ENCODE data around the gene SRM. TPM values are rescaled to one million over a fixed set of nuclear protein-coding genes. Genes with fewer than 3 reads are reported as not detected.

The SRM gene
- total RNA-seq, 1 experiment from 2014 or later = 150 TPM

DNA sequence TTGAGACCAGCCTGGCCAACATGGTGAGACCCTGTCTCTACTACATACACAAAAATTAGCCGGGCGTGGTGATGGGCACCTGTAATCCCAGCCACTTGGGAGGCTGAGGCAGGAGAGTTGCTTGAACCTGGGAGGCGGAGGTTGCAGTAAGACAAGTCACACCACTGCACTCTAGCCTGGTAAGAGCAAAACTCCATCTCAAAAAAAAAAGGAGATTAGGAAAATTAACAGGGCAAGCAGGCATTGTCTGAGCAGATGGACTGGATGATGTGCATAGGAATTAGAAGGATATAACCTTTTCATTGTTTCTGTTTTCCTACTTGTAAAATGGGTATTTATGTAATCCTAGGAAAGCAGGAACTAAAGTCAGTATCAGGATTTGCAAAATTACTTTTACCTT, 31.8 kb downstream of the SRM start:
- Histone ChIP-seq H3K4me2 (ENCODE audit: low read length) (no peak overlapping the region), H3K4me3 (replicated peaks in 1 of 2; ENCODE audit: low read depth in 1 of 2, low read length in 2 of 2) (no peak overlapping the region), H3K27ac (ENCODE audit: low read depth, low read length) (no peak overlapping the region), H2AFZ (ENCODE audit: low read depth, low read length, poor library complexity, severe bottlenecking) (no peak overlapping the region), H3K4me1 (ENCODE audit: control insufficient read depth in 1 of 2, insufficient read depth in 2 of 2, low read length in 2 of 2) (no peaks in the 10 kb centered on the region), H3K27me3 (ENCODE audit: insufficient read depth, low read length) (no peaks in the 10 kb centered on the region), H4K20me1 (ENCODE audit: insufficient read depth) (0 out of 2 replicates have a peak, but pooled peaks cover 16% of the 10 kb centered on the region), H3K9me2 (ENCODE audit: insufficient read depth) (no peaks in the 10 kb centered on the region), H3K9me3 (ENCODE audit: control insufficient read depth in 1 of 2, insufficient read depth in 1 of 2, low read depth in 1 of 2, low read length in 2 of 2) (no peaks in the 10 kb centered on the region), H3K79me2 (ENCODE audit: insufficient read depth, low read length) (peaks cover 8% of the 10 kb centered on the region), H3K9ac (ENCODE audit: low read length) (no peak overlapping the region), H3K36me3 (ENCODE audit: control insufficient read depth in 1 of 2, insufficient read depth in 2 of 2, low read length in 2 of 2) (peaks cover 21 to 29% of the 10 kb centered on the region in 2 experiments; a peak in 3 of 4 replicates)
- CTCF ChIA-PET = no interaction called here
- POLR2A ChIA-PET = no interaction called here
- no peak for TF ChIP-seq SP1 (IDR thresholded peaks at IDR 0.05; ENCODE audit: low read depth)
- TF ChIP-seq, protein P1, sequence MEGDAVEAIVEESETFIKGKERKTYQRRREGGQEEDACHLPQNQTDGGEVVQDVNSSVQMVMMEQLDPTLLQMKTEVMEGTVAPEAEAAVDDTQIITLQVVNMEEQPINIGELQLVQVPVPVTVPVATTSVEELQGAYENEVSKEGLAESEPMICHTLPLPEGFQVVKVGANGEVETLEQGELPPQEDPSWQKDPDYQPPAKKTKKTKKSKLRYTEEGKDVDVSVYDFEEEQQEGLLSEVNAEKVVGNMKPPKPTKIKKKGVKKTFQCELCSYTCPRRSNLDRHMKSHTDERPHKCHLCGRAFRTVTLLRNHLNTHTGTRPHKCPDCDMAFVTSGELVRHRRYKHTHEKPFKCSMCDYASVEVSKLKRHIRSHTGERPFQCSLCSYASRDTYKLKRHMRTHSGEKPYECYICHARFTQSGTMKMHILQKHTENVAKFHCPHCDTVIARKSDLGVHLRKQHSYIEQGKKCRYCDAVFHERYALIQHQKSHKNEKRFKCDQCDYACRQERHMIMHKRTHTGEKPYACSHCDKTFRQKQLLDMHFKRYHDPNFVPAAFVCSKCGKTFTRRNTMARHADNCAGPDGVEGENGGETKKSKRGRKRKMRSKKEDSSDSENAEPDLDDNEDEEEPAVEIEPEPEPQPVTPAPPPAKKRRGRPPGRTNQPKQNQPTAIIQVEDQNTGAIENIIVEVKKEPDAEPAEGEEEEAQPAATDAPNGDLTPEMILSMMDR (IDR thresholded peaks at IDR 0.05 in 2 of 3, conservative IDR thresholded peaks at IDR 0.05 in 1 of 3; ENCODE audit: borderline replicate concordance in 1 of 3, insufficient read depth in 1 of 3, low read depth in 2 of 3, low read length in 2 of 3) = no peak
- no peak for TF ChIP-seq RAD21 (IDR thresholded peaks at IDR 0.05; ENCODE audit: low read depth)
- TF ChIP-seq EZH2 (IDR thresholded peaks at IDR 0.05) = no peak
- TF ChIP-seq EGR1 (IDR thresholded peaks at IDR 0.05; ENCODE audit: low read depth) = no peak
- TF ChIP-seq JUND (IDR thresholded peaks at IDR 0.05) = no peak
- no peak for TF ChIP-seq POLR2AphosphoS5 (IDR thresholded peaks at IDR 0.05; ENCODE audit: low read depth, low read length)
- no peak for TF ChIP-seq SIN3A (IDR thresholded peaks at IDR 0.05; ENCODE audit: low read depth)
- no peak for TF ChIP-seq POLR2A (IDR thresholded peaks at IDR 0.05; ENCODE audit: borderline replicate concordance, extremely low read depth, insufficient read depth, insufficient read length)
- no peak for TF ChIP-seq EZH2phosphoT487 (IDR thresholded peaks at IDR 0.05; ENCODE audit: borderline replicate concordance)
- TF ChIP-seq, protein P2, sequence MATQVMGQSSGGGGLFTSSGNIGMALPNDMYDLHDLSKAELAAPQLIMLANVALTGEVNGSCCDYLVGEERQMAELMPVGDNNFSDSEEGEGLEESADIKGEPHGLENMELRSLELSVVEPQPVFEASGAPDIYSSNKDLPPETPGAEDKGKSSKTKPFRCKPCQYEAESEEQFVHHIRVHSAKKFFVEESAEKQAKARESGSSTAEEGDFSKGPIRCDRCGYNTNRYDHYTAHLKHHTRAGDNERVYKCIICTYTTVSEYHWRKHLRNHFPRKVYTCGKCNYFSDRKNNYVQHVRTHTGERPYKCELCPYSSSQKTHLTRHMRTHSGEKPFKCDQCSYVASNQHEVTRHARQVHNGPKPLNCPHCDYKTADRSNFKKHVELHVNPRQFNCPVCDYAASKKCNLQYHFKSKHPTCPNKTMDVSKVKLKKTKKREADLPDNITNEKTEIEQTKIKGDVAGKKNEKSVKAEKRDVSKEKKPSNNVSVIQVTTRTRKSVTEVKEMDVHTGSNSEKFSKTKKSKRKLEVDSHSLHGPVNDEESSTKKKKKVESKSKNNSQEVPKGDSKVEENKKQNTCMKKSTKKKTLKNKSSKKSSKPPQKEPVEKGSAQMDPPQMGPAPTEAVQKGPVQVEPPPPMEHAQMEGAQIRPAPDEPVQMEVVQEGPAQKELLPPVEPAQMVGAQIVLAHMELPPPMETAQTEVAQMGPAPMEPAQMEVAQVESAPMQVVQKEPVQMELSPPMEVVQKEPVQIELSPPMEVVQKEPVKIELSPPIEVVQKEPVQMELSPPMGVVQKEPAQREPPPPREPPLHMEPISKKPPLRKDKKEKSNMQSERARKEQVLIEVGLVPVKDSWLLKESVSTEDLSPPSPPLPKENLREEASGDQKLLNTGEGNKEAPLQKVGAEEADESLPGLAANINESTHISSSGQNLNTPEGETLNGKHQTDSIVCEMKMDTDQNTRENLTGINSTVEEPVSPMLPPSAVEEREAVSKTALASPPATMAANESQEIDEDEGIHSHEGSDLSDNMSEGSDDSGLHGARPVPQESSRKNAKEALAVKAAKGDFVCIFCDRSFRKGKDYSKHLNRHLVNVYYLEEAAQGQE (IDR thresholded peaks at IDR 0.05; ENCODE audit: low read depth) = no peak
- no peak for TF ChIP-seq ELF1 (IDR thresholded peaks at IDR 0.05; ENCODE audit: borderline replicate concordance, low read depth)
- TF ChIP-seq, protein P3, sequence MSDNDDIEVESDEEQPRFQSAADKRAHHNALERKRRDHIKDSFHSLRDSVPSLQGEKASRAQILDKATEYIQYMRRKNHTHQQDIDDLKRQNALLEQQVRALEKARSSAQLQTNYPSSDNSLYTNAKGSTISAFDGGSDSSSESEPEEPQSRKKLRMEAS (IDR thresholded peaks at IDR 0.05) = no peak
- no peak for TF ChIP-seq ZFX (IDR thresholded peaks at IDR 0.05)
- TF ChIP-seq CBX3 (IDR thresholded peaks at IDR 0.05; ENCODE audit: low read depth) = no peak
- RAD21 ChIA-PET (ENCODE audit: low non-redundant PET in 1 of 2, low total read pairs in 2 of 2, uncharacterized antibody in 2 of 2, unreplicated experiment in 2 of 2) = no interaction called here
- no peak for ATAC-seq
- intact Hi-C loops (cut with micrococcal nuclease) = no loop called here
- DNase-seq (ENCODE audit: low read depth, low spot score) = no peak
- no TSS peak for BruUV-seq (replicated peaks)

All from HCT116 (cell line).